ENCODE measurements around the gene RB1.

Gene RB1

DNA sequence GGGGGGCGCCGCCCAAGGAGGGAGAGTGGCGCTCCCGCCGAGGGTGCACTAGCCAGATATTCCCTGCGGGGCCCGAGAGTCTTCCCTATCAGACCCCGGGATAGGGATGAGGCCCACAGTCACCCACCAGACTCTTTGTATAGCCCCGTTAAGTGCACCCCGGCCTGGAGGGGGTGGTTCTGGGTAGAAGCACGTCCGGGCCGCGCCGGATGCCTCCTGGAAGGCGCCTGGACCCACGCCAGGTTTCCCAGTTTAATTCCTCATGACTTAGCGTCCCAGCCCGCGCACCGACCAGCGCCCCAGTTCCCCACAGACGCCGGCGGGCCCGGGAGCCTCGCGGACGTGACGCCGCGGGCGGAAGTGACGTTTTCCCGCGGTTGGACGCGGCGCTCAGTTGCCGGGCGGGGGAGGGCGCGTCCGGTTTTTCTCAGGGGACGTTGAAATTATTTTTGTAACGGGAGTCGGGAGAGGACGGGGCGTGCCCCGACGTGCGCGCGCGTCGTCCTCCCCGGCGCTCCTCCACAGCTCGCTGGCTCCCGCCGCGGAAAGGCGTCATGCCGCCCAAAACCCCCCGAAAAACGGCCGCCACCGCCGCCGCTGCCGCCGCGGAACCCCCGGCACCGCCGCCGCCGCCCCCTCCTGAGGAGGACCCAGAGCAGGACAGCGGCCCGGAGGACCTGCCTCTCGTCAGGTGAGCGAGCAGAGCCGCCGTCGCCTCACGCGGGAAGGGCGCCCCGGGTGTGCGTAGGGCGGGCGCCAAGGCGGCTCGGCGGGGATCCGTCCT is at the start of gene RB1:
TSS of gene RB1 (plus strand) at position 393 of the 784 bp plus-strand sequence. CDS start at position 555, 162 bp downstream.
- in situ Hi-C loops (cut with MboI; ENCODE audit: low sequenced_read_pairs) = no loop called here

DNA sequence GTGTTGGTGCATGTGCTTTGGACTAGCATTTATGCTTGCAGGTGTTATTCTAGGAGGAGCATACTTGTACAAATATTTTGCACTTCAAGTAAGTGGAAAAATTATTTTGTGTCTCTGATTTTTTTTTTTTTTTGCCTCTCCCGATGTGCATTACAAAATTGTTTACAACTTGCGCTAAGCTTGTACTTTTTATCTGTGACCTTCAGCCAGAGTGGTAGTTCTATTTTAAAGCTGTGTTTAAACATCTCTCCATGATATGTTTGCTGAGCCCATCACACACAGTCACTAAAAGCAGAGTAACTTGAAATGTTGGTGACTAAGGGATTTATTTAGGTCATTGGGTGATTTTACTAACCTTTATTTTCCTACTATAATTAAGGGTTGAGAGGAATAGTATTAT is 49.7 kb upstream of the RB1 start:
- in situ Hi-C loops (cut with MboI; ENCODE audit: low sequenced_read_pairs) = no loop called here

DNA sequence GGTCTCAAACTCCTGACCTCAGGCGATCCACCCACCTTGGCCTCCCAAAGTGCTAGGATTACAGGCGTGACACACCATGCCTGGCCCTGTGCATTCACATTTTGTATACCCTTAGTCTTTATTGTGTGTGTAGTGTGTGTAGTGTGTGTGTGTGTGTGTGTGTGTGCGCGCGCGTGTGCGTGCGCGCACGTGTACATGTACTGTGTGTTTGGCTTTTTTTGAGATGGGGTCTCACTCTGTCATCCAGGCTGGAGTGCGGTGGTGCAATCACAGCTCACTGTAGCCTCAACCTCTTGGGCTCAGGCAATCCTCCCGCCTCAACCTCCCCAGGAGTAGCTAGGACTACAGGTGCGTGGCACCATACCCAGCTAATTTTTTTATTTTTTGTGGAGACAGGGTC is 48.5 kb upstream of the RB1 start:
- in situ Hi-C loops (cut with MboI; ENCODE audit: low sequenced_read_pairs) = no loop called here

DNA sequence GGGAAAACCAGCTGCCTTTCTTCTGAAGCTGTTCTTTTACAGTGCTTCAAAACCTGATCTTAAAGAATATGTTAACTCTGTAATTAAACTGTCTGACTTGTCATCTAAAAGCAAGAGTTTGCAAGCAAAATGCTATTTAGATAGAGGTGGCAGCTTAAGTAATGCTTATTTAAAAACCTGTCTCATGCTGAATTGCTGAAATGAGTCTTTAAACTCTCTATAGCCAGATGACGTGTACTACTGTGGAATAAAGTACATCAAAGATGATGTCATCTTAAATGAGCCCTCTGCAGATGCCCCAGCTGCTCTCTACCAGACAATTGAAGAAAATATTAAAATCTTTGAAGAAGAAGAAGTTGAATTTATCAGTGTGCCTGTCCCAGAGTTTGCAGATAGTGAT is 47.6 kb upstream of the RB1 start:
- in situ Hi-C loops (cut with MboI; ENCODE audit: low sequenced_read_pairs) = no loop called here

DNA sequence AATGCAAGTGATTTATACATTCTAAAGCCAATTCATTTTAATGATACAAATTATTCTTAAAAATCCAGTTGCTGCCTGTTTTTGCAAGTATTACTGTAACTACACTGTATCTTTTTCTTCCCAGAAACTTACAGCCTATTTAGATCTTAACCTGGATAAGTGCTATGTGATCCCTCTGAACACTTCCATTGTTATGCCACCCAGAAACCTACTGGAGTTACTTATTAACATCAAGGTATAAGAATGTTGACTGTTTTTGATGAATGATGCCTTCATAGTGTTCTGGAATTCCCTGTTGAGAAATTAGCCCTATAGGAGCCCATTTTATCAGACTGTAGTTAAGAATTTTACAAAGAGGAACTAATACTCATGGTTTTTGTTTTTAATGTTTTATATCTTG is 45.5 kb upstream of the RB1 start:
- in situ Hi-C loops (cut with MboI; ENCODE audit: low sequenced_read_pairs) = no loop called here

DNA sequence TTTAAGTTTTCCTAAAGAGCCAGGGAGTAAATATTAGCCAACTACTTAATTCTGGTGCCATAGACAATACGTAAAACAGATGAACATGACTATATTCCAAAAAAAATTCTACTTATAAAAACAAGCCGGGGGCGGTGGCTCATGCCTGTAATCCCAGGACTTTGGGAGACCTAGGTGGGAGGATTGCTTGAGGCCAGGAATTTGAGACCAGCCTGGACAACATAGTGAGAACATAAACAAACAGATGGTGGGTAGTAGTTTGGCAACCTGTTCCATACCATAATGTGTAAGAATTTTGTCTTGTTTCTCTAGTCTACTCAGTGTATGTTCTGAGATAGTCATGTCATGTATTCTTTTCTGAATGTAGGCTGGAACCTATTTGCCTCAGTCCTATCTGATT is 45.1 kb upstream of the RB1 start:
- in situ Hi-C loops (cut with MboI; ENCODE audit: low sequenced_read_pairs) = no loop called here

DNA sequence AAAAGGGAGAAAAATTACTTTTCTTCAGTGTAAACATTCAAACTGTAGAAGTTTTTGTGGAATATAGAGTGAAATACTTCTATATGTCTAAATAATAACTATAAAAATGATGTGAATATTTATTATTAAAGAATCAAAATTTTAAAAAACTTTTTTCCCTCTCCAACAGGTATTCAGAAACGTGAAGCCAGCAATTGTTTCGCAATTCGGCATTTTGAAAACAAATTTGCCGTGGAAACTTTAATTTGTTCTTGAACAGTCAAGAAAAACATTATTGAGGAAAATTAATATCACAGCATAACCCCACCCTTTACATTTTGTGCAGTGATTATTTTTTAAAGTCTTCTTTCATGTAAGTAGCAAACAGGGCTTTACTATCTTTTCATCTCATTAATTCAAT is 42.6 kb upstream of the RB1 start:
- in situ Hi-C loops (cut with MboI; ENCODE audit: low sequenced_read_pairs) = no loop called here

DNA sequence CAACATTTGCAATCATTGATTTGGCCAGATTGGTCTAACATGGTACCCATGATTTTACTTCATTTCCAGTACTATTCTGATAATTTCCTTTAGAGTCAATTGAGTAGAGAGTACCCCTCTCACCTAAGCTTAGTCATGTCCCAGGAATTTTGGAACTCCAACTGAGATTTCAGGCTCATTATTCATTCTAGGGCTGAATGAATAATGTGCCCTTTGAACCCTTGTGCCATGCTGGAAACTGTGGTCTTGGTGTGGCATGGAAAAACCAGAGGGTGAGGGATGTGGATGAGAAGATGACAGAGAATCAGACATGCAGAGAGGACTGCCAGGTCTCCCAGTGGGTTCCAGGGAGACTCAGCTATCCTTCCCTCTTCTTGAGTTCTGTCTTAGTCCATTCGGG is 40.4 kb upstream of the RB1 start:
- in situ Hi-C loops (cut with MboI; ENCODE audit: low sequenced_read_pairs) = no loop called here

DNA sequence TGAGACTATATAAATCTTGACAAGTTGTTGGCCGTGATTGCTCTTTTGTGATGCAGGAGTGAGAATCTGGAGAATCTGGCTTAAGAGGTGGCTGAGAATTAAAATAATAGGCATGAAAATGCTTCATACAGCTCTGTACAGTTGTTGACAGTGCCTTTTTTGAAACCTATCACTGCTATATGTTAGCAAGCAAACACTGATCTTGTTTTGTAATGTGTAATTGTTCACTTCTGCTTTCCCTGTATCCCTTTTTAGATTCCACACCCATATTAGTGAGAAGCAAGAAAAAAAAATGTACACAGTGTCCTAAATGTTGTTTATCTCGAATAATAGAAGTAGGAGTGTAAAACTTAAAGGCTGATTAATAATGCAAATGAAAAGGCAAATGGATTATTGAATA is 39.5 kb upstream of the RB1 start:
- in situ Hi-C loops (cut with MboI; ENCODE audit: low sequenced_read_pairs) = no loop called here

DNA sequence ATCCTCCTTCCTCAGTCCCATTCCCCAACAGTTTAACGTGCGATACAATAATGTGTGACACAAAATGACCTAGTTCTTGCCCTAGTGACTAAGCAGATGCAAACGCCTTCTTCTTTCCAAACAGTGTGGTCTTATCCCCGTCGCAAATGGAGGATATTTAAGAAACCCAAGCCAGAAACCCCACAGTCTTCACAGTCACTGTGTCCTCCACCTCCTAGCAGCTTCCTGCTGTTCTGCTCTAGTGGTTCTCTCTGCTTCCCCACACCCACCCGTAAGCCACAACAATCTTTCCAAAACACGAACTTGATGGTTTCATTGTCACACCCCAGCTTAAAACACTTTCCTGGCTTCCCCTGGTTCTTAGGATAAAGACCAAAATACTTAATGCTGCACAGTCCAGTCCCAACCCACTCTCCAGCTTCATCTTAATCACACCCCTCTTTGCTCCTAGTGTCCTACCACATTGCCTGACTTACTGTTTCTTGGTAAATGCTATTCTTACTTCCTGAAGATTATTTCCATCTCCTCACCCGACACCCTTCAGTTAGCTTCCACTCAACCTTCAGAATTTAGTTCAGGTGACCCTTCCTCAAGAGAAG is 38.2 kb upstream of the RB1 start:
- in situ Hi-C loops (cut with MboI; ENCODE audit: low sequenced_read_pairs) = no loop called here

DNA sequence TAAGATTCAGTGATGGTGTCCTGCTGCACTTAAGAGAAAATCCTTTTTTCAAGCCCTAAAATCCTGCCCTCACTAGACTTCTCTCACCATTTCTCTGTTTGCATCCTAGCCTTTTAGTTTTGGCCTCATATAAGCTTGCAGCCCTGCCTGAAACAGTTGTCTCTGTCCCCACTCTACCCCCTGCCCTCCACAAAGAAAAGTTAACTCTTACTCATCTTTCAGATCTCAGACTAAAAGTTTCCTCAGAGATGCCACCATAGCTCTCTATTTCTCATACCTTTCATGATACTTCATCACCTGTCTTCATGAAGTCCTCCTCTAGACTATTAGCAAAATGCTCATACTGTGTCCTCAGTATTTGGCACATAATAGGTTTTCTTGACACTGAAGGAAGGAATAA is 37.4 kb upstream of the RB1 start:
- in situ Hi-C loops (cut with MboI; ENCODE audit: low sequenced_read_pairs) = no loop called here

DNA sequence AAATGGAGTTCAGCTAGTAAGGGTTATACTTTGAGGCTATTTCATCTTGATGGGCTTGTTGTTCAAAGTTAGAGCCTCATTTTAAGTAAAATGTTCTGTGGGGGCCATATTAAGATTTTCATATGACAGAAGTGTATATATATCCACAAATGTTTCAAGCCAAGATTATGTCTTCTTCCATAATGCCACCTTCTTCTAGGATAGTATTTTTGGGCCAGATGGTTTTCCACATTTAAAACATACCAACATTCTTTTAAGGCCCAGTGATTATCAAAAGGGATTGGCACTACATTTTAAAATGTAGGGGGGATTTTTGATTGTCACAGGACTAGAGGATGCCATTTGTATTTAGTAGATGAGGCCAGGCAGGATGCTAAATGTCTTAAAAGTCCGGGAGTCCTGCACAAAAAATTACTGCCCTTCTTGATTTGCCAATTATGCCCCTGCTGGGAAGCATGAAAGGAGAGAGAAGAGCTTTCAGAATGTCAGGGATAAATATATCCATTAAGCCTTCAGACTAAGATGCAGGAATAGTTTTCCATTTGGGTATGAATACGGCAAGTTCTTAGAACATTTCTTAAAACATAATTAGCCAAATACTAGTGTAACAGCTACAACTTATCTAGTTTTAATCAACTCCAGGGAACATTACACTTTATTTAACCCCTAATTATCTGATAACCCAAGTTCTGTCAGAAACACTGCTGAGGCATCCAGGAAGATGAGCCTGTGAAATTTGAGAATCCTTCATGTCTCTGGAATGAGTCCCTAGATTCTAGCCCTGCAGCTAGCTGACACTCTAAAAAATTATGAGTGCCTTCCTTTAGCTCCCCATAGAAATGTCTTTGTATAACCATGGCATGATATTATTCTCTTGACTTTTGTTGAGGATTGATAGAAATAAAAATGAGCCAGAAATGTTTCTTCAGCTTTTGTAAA is 36.6 kb upstream of the RB1 start:
- in situ Hi-C loops (cut with MboI; ENCODE audit: low sequenced_read_pairs) = no loop called here

DNA sequence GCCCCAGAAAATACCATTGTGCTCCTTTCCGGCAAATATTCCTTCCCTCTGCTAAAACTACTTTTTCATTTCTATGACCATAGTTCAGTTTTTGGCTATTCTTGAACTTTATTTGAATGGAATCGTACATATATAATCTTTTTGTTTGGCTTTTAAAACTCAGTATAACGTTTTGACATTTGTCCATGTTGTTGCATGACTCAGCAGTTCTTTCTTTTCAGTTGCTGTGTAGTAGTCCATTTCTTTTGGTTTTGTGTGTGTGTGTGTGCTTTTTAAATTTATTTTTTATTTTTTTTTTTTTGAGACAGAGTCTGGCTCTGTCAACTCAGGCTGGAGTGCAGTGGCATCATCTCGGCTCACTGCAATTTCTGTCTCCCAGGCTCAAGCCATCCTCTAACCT is 35.5 kb upstream of the RB1 start:
- in situ Hi-C loops (cut with MboI; ENCODE audit: low sequenced_read_pairs) = no loop called here

DNA sequence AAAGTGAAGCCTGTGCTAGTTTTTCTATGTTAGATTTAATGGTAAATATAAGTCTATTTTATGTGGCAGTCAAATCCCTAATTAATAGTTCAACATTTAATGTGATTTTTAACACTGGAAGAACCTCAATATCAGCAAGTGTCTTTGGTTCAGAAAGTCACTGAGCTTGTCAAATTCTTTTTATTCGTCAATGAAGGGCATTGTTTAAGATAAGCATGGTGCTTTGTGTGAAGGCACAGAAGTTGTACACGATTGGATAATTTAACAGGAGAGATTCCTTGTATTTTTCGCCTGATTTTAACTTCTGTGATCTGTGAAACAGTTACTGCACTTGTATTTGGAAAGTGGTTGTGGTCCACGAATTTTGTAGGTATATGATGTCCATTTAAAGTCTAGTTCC is 30.2 kb upstream of the RB1 start:
- in situ Hi-C loops (cut with MboI; ENCODE audit: low sequenced_read_pairs) = no loop called here

DNA sequence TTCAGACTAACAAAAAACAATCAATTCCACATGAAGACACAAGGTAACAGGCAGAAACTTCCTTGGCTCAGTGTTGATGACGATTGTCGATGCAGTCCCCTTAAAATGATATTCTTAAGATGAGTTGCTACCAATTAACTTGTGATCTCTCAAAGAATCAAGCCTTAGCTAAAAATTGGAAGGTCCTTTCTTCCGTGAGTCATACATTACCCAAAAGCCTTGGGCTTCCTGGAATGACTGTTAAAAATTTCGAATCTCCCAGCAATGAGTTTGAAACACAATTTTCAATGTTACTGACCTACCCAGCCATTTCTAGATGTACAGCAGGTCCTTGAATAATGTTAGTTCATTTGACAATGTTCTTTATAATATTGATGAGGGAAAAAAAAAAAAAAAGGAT is 28.0 kb upstream of the RB1 start:
- in situ Hi-C loops (cut with MboI; ENCODE audit: low sequenced_read_pairs) = no loop called here

DNA sequence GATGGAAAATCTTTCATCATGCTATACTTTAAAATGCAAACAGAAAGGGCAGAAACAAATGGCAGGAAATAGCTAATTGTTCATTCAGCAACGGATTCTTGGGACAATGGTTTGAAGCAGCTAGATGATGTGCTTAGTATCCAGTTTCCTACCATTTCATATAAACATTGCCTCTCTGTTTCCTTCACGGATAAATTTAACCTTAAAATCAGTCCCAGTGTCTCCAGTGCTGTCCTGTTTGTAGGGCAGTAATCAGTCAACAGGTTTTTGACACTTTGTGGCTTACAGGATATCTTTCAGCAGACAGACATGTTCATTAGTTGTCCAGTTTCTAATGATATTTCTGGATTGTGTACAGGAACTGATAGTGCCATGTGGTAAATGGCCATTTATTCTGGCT is 24.7 kb upstream of the RB1 start:
- in situ Hi-C loops (cut with MboI; ENCODE audit: low sequenced_read_pairs) = no loop called here

DNA sequence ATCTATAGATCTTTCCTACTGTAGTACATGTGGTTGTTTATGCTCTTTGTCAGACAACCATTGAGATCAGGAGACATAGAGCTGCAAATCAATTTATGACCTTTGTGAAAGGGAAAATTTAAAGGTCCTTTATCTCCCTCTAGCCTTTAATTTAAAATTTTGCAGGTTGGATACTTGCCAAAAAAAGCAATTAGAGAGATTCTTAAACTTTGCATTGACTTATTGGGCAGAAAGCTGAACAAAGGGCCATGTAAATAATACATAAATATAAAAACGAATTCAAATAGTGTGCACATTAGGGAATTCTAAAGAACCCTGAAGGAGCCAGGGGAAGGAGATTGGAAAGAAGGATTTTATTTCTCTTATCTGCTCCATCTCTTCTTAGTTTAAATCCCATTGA is 22.0 kb upstream of the RB1 start:
- in situ Hi-C loops (cut with MboI; ENCODE audit: low sequenced_read_pairs) = no loop called here

DNA sequence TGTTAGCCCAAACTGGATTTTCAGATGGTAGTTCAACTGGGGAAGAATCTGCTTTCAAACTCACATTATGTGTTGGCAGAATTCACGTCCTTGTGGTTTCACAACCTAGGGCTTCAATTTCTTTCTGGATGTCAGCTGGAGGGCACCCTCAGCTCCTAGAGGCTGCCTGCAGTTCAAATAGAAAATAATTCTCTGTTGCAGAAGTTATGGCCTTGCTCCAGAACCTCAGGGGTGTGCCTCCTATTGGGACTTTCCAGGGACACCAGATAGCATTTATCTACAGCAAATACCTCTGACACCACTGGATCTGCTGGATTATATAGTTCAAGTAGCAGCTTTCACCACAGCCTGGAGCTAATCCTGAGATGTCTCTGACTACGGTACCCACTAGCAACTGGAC is 11.8 kb upstream of the RB1 start:
- in situ Hi-C loops (cut with MboI; ENCODE audit: low sequenced_read_pairs) = no loop called here

DNA sequence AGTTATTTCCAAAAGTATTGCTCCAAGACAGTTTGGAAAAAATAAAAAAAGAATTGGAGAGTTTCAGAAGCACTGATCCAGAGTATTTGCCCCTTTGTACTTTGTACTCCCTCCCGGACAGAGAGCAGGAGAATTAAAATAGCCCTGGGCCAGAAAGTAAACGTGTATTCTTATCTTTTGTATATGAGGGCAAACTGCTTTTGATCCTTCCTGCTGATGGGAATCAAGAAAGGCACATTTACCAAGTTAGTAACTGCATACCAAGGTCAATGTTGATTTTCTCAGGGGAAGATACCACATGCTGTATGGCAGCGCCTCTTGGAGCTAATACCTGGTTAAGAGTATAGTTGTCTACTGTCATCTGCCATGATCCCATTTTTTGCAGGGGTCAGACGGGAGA is 10.9 kb upstream of the RB1 start:
- in situ Hi-C loops (cut with MboI; ENCODE audit: low sequenced_read_pairs) = no loop called here

DNA sequence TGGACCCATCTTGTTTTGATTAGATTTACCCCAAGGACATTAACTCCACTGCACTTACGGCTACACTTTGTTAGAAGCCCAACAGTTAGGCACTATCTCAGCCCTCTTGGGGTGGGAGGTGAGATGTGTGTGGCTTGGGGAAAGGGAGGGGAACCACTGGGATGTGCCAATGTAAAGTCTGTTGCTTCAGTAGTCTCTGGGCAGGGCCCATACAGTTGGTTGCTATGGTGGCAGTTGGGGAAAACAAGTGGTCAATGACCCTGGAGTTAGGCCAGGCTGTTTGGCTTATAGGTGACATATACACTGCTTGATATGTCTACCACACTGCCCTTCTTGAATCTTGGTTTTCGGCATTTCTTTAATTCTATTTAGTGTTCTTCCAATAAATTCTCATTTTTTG is 8.9 kb upstream of the RB1 start:
- in situ Hi-C loops (cut with MboI; ENCODE audit: low sequenced_read_pairs) = no loop called here

DNA sequence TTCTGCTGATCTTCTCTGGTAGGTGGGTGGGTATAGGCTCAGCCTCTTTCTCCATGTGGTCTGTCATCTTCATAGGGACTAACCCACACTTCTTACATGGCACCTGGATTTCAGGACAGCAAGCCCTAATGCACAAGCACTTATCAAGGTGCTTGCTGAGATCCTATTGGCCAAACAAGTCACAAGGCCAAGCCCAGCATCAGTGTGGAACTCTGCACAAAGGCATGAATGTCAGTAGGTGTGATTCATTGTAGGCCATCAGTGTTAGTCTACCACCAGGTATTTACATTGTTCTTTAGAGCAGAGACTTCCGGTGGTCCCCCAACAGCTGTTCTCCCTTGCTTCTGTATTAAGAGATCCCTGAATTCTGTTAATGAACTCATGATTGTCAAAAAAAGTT is 8.3 kb upstream of the RB1 start:
- in situ Hi-C loops (cut with MboI; ENCODE audit: low sequenced_read_pairs) = no loop called here

DNA sequence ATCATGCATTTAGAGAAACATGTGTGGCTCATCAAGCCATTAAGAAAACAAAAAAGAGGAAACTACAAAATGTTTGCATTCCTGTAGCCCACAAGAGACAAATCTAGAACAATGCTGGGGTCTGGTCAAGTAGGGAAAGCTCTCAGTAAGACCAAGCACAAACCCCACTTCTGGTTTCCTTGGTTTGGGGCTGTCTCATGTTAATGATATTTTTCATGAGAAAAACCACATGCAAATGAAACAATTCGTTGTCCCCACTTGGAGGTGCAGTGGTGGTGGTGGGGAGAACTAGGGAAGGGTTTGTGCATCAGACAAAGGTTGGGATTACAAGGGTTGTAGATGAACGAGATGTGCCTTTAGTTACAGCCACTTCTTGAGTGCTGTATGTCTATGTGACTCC is 7.0 kb upstream of the RB1 start:
- in situ Hi-C loops (cut with MboI; ENCODE audit: low sequenced_read_pairs) = no loop called here
